Measurements from ENCODE around the gene PTGER2.

- TF ChIP-seq CTCF (IDR thresholded peaks at IDR 0.05) (no peak), POLR2A (IDR thresholded peaks at IDR 0.05) (no peak)
Observed at GRCh38 chr14:52310541-52310940, 3.6 kb upstream of the PTGER2 start.
